Astrocyte of the spinal cord (primary cell): ENCODE data around the gene SULF2.

Source experiments
- DNase-seq: peaks from one replicate; pipeline ENCODE4 v3.0.0; 2011; ENCODE audit warnings: low read depth, low spot score
- H3K4me3 ChIP-seq: 2 replicates; pipeline ENCODE4 v1.5.1; 2011; ENCODE audit warnings: low read depth, mild to moderate bottlenecking, low read length, moderate library complexity
- in situ Hi-C: cut with HindIII; loops from 2 replicates; pipeline ENCODE4 v1.10.0; 2017; ENCODE audit warnings: low sequenced_read_pairs
- TF ChIP-seq, protein P1 (sequence below): IDR thresholded peaks from 2 replicates; pipeline ENCODE4 v1.5.1; 2012; ENCODE audit warnings: low read depth, mild to moderate bottlenecking, low read length, inconsistent platforms

Gene SULF2

DNA sequence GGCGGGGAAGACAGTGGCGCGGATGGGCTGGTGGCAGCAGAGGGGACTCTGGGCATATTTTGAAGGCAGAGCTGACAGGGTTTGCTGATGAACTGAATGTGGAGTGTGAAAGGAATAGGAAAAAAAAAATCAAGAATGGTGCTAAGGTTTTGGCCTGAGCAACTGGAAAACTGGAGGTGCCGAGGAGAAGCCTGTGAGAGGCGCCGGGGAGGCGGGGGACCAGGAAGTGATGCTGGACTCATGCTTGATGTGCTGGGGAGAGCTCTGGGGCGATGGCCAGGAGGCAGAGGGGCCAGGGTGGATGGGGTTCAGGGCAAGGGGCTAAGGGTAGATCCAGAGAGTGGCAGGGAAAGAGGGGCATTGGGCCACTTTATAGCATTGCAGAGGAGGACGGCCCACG lies 55.8 kb downstream of the SULF2 start:
- no peak for DNase-seq
- in situ Hi-C loops: no loop called here
- TF ChIP-seq, protein P1, sequence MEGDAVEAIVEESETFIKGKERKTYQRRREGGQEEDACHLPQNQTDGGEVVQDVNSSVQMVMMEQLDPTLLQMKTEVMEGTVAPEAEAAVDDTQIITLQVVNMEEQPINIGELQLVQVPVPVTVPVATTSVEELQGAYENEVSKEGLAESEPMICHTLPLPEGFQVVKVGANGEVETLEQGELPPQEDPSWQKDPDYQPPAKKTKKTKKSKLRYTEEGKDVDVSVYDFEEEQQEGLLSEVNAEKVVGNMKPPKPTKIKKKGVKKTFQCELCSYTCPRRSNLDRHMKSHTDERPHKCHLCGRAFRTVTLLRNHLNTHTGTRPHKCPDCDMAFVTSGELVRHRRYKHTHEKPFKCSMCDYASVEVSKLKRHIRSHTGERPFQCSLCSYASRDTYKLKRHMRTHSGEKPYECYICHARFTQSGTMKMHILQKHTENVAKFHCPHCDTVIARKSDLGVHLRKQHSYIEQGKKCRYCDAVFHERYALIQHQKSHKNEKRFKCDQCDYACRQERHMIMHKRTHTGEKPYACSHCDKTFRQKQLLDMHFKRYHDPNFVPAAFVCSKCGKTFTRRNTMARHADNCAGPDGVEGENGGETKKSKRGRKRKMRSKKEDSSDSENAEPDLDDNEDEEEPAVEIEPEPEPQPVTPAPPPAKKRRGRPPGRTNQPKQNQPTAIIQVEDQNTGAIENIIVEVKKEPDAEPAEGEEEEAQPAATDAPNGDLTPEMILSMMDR: no peak
- no peak overlapping the region for H3K4me3 ChIP-seq

DNA sequence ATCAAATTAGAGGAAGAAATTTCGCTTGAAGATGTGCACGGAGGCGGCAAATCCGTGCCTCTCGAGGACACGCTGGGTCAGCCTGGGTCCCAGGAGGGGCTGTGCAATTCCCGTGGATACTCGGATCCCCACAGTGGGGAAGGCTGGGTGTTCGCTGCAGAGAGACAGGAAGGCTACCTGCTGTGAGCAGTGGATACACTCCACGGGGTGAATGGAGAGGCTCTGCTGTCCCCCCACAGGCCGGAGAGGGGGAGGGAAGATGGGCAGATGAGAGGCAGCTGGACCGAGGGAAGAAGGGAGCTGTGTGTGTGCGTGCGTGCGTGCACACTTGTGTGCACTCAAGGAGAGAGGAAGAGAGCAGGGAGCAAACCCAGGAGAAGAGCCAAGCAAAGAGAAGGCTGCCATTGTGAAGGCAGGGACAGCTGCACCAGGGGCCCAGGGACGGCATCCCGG lies 57.3 kb downstream of the SULF2 start:
- TF ChIP-seq, protein P1: no peak
- no peak overlapping the region for H3K4me3 ChIP-seq
- in situ Hi-C loops: no loop called here
- DNase-seq: no peak

DNA sequence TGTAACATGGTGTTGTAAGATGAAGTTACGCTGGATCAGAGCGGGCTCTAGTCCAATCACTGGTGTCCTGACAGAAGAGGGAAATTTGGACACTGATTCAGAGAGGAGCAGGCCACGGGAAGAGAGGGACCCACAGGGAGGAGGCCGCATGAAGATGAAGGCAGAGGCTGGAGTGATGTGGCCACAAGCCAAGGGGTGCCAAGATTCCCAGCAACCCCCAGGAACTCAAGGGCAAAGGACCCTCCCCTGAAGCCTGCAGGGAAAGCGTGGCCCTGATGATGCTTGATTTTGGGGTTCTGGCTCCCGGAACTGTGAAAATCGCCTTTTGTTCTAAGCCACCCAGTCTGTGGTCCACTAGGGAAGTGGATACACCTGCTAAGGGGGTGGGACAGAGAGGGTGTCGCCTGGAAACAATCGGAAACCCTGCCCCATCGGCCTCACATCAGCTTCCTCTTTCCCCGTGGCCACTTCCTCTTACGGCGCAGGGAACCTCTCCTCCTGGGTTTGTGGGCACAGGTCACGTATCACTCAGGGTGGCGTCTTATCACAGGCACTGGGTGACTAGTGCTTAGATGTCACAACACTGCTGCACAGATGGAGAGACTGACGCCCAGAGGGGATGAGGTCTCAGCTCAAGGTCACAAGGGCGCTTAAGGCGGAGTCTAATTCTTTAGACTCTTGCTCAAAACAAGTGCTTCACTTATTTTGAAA lies 58.0 kb downstream of the SULF2 start:
- DNase-seq: no peak
- H3K4me3 ChIP-seq: no peak overlapping the region
- TF ChIP-seq, protein P1: no peak
- in situ Hi-C loops: no loop called here

DNA sequence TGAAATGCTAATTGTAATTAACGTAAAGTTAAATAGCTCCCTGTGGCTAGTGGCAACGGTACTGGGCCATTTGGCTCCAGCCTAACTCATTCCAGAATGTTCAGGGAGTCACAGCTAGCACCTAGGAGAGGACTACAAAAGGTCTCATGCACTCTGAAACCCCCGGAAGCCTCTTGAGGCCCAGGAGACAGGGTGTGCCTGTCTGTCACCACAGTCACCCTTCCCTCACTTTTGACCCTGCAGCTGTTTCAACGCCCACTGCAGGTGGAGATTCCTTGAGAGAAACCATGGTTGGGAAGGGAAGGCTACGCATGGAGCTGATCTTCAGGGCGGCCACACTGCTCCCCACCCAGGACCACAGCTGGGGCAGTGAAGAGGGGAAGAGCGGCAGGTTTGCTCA lies 58.6 kb downstream of the SULF2 start:
- no peak overlapping the region for H3K4me3 ChIP-seq
- TF ChIP-seq, protein P1: no peak
- in situ Hi-C loops: no loop called here
- no peak for DNase-seq

DNA sequence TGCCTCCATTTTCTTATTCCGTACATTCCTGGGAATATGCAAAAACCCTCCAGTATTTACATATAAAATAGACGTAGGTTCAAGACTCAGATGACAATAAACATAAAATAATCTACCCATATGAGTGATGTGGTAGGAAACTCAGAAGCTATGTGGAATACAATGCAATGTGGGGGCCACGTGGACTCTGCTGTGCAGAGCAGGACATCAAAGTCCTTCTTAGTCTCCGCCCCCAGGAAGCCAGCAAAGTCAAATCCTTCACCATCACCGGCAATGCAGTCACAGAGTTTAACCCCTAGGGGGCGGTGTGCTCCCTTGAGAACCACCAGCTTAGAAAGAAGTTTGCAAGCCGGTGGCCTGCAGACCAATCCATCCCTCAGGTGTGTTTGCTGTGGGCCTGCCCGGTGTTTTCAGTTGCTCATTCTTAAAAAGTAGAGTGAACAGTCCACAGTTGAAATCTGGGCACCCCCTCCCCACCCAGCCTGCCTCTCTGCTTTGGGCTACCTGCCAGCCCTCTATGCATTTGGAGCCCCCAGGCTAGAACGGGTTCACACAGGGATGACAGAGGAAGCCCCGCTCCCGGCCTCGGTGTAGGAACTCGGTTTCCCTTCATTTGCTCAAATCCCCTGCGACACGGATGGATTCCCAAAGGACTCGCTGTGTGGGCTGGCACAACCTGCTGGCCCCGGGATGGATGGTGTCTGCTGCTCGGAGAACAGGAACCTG lies 59.9 kb downstream of the SULF2 start:
- in situ Hi-C loops: no loop called here
- H3K4me3 ChIP-seq: no peak overlapping the region
- TF ChIP-seq, protein P1: peak; percentile 87
- peak; percentile 73 for DNase-seq

DNA sequence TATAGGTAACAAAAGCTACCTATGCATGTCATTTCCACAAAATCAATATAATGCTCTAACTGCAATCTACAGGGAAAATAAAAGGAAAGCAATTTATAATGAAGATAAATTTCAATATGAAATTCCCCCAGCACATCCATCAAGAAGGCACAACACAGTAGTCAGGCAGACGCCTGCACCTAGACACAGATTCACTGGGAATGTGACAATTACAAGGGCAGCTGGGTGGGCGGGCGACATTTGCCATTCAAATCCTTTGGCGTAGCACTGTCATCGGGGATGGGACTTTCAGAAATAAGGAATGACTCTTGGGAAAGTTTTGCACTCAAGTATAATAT lies 60.4 kb downstream of the SULF2 start:
- no peak for DNase-seq
- TF ChIP-seq, protein P1: no peak
- in situ Hi-C loops: no loop called here
- H3K4me3 ChIP-seq: no peak overlapping the region
